ENCODE measurements around the gene SLC16A3. TPM values are rescaled to one million over a fixed set of nuclear protein-coding genes. Genes with fewer than 3 reads are reported as not detected.

Gene SLC16A3
- polyA plus RNA-seq, 1 donor from 2014 or later: 3.7 TPM

GRCh38 chr17:82226146-82226808, 2.6 kb upstream of the SLC16A3 start:
- no peaks in the 10 kb centered on the region for H3K9me3 Mint-ChIP-seq
- no peaks in the 10 kb centered on the region for H3K27me3 Mint-ChIP-seq
- H3K27ac Mint-ChIP-seq: no peak overlapping the region

GRCh38 chr17:82226809-82227628, 1.8 kb upstream of the SLC16A3 start:
- H3K4me3 Mint-ChIP-seq: peak overlapping the region in 2 of 4 donors; percentile 58 to 84
- H3K27me3 Mint-ChIP-seq: no peaks in the 10 kb centered on the region
- no peaks in the 10 kb centered on the region for H3K36me3 Mint-ChIP-seq
- H3K4me1 Mint-ChIP-seq: peaks cover 0 to 5% (median 3%) of the 10 kb centered on the region in 3 donors
- H3K9me3 Mint-ChIP-seq: no peaks in the 10 kb centered on the region
- peak overlapping the region in 2 of 3 donors; percentile 59 to 91 for H3K27ac Mint-ChIP-seq

More at GRCh38 chr17:82226146-82226808, 2.6 kb upstream of the SLC16A3 start:
- no peaks in the 10 kb centered on the region for H3K36me3 Mint-ChIP-seq
- H3K4me1 Mint-ChIP-seq: peaks cover 0 to 5% (median 3%) of the 10 kb centered on the region in 3 donors
- H3K4me3 Mint-ChIP-seq: no peak overlapping the region

DNA sequence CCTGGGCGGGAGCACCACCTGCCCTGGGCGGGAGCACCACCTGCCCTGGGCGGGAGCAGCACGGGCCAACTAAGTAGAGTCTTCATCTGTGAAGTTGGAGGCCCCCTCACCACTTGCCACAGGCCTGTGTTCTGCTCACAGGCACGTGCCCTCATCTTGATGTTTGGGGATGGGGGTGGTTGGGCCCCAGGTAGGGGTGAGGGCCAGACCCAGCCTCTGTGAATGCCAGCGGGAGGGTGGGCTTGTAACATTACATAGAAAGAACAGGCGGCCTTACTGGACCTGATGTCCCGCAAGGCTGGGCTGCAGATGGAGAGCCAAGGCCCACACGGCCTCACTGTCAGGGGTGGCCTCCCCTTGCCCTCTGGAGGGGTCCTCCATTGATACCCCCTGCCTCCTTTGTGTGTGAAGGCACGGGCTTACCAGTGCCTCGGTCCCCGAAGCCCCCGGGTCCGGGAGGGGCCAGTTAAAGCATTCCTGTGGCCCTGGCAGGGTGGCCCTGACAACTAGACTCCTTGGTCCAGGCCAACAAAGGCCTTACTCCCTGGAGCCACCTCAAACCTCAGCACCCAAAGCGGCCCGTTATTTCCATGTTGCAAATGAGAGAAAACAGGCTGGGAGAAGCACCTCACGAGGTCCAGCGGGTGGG, 1.1 kb upstream of the SLC16A3 start:
- Mint-ChIP-seq H3K4me3 (peak overlapping the region; percentile 82 to 91 (median 86)), H3K27ac (peak overlapping the region; percentile 90 to 91 (median 91)), H3K27me3 (no peaks in the 10 kb centered on the region), H3K36me3 (no peaks in the 10 kb centered on the region), H3K9me3 (no peaks in the 10 kb centered on the region), H3K4me1 (peaks cover 0 to 7% (median 3%) of the 10 kb centered on the region in 3 donors)

GRCh38 chr17:82228278-82228841, 482 bp upstream of the SLC16A3 start:
- Mint-ChIP-seq H3K27me3 (no peaks in the 10 kb centered on the region), H3K4me1 (peaks cover 2 to 10% (median 4%) of the 10 kb centered on the region in 3 donors), H3K4me3 (peak overlapping the region; percentile 82 to 91 (median 86)), H3K9me3 (no peaks in the 10 kb centered on the region), H3K36me3 (no peaks in the 10 kb centered on the region), H3K27ac (peak overlapping the region; percentile 90 to 91 (median 91))

- H3K4me1 Mint-ChIP-seq: peaks cover 5 to 18% (median 7%) of the 10 kb centered on the region in 3 donors
- H3K27me3 Mint-ChIP-seq: no peaks in the 10 kb centered on the region
- H3K4me3 Mint-ChIP-seq: peak overlapping the region; percentile 82 to 93 (median 90)
- no peaks in the 10 kb centered on the region for H3K9me3 Mint-ChIP-seq
- H3K27ac Mint-ChIP-seq: peak overlapping the region; percentile 73 to 88 (median 86)
- H3K36me3 Mint-ChIP-seq: no peaks in the 10 kb centered on the region
These were observed 1.1 kb downstream of the SLC16A3 start for GRCh38 chr17:82229698-82230608.

DNA sequence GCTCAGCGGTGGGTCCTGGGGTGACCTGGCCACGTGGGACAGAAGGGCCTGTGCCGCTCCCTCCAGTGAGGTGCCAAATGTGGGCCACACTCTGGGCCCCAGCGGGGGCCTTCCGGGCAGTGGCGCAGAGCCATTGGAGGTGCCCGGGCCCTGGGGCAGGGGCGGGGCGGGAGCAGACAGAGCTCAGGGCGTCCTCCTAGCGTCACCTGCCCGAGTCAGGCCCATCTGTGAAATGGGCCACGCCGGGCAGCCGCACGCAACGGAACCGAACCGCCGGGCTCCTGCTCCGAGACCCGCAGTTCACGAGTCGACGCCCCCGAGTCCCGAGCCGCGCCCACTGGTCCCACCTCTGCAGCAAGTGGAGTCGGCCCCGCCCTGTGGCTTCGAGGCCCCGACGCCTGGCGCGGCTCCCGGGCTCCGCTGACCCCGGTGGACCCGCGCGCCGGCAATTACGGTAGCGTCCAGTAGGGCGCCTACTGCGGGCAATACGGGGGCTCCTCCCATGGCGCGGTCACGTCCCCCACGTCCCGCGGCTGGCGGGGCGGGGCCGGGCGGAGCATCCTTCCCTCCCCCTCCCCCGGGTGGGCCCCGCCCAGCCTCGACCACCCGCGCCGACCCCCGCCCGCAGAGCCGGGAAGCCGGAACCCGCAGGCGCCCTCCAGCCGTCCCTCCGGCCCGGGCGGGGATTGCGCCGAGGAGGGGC, 1.9 kb downstream of the SLC16A3 start:
- Mint-ChIP-seq H3K27ac (peak overlapping the region in 2 of 3 donors; percentile 86 to 88), H3K4me1 (peaks cover 5 to 18% (median 7%) of the 10 kb centered on the region in 3 donors), H3K9me3 (no peaks in the 10 kb centered on the region), H3K4me3 (peak overlapping the region; percentile 82 to 93 (median 90)), H3K27me3 (no peaks in the 10 kb centered on the region), H3K36me3 (no peaks in the 10 kb centered on the region)

DNA sequence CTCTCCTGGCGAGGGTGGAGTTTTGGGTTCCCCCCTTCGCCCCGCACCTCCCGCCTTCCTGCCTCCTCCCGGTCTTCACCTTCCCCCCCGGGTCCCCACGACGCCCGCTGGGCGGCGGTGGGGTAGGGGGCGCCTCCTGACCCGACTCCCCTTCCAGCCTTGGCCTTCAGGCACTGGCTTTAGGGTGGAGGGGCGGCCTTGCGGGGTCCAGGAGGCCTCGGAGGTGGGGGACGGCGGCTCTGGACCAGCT, 2.4 kb downstream of the SLC16A3 start:
- peak overlapping the region in 3 of 4 donors; percentile 50 to 71 (median 63) for H3K4me3 Mint-ChIP-seq
- H3K4me1 Mint-ChIP-seq: peaks cover 5 to 18% (median 8%) of the 10 kb centered on the region in 3 donors
- no peak overlapping the region for H3K27ac Mint-ChIP-seq
- no peaks in the 10 kb centered on the region for H3K36me3 Mint-ChIP-seq
- no peaks in the 10 kb centered on the region for H3K27me3 Mint-ChIP-seq
- H3K9me3 Mint-ChIP-seq: no peaks in the 10 kb centered on the region

- Mint-ChIP-seq H3K27me3 (no peaks in the 10 kb centered on the region), H3K9me3 (no peaks in the 10 kb centered on the region), H3K4me1 (peaks cover 5 to 20% (median 9%) of the 10 kb centered on the region in 3 donors), H3K27ac (peak overlapping the region in 1 of 3 donors; percentile 39), H3K36me3 (no peaks in the 10 kb centered on the region), H3K4me3 (peak overlapping the region; percentile 26 to 72 (median 67))
These were observed 2.9 kb downstream of the SLC16A3 start for GRCh38 chr17:82231562-82232321.

GRCh38 chr17:82232322-82232820, 3.5 kb downstream of the SLC16A3 start:
- peak overlapping the region in 3 of 4 donors; percentile 26 to 72 (median 65) for H3K4me3 Mint-ChIP-seq

GRCh38 chr17:82232876-82233785, 4.3 kb downstream of the SLC16A3 start:
- Mint-ChIP-seq H3K36me3 (peaks cover 2% of the 10 kb centered on the region), H3K9me3 (no peaks in the 10 kb centered on the region), H3K4me1 (peaks cover 5 to 21% (median 9%) of the 10 kb centered on the region in 3 donors), H3K27me3 (no peaks in the 10 kb centered on the region), H3K27ac (peak overlapping the region; percentile 16 to 88 (median 84)), H3K4me3 (peak overlapping the region; percentile 81 to 91 (median 86))

More at GRCh38 chr17:82232322-82232820, 3.5 kb downstream of the SLC16A3 start:
- Mint-ChIP-seq H3K27ac (peak overlapping the region in 1 of 3 donors; percentile 39), H3K9me3 (no peaks in the 10 kb centered on the region), H3K4me1 (peaks cover 5 to 20% (median 9%) of the 10 kb centered on the region in 3 donors), H3K36me3 (no peaks in the 10 kb centered on the region), H3K27me3 (no peaks in the 10 kb centered on the region)

- H3K27ac Mint-ChIP-seq: peak overlapping the region in 2 of 3 donors; percentile 84 to 88
- peak overlapping the region; percentile 63 to 91 (median 78) for H3K4me3 Mint-ChIP-seq
- H3K4me1 Mint-ChIP-seq: peaks cover 10 to 29% (median 16%) of the 10 kb centered on the region in 3 donors
These were observed 5.6 kb downstream of the SLC16A3 start for GRCh38 chr17:82234211-82235055.

More at GRCh38 chr17:82234211-82235055, 5.6 kb downstream of the SLC16A3 start:
- Mint-ChIP-seq H3K27me3 (no peaks in the 10 kb centered on the region), H3K36me3 (peaks cover 2% of the 10 kb centered on the region), H3K9me3 (no peaks in the 10 kb centered on the region)

Data from IgD-negative memory B cell (primary cell).